K562 (cell line): ENCODE results near the gene ENDOU. TPM values are rescaled to one million over a fixed set of nuclear protein-coding genes. Genes with fewer than 3 reads are reported as not detected.

Source experiments
- ATAC-seq: fragments of 200-7000 bp; cut with Tn5 transposase; 3 replicates; pipeline ENCODE4 v1.9.1; 2020; ENCODE audit warnings: moderate library complexity
- BruUV-seq: library from RNA; stranded (reverse); fragments of 400-500 nt; replicated peaks from 2 replicates; lab custom pipeline; 2021; lab: Mats Ljungman, UMichigan
- CTCF ChIA-PET: fragments of 300-600 bp; formaldehyde crosslinking; extraction: SDS; loops from one replicate; lab custom pipeline; 2021; ENCODE audit warnings: low intra/inter-chr PET ratio; lab: Yijun Ruan, JAX
- POLR2A ChIA-PET: fragments of 300-600, 350-650 bp; sonication (Branson Sonifier 250); formaldehyde crosslinking; extraction: SDS; loops from one replicate; lab custom pipeline; 2021; ENCODE audit warnings: antibody characterized with exemption, inconsistent platforms; lab: Yijun Ruan, JAX
- DNase-seq, 4 experiments: peaks; one replicate each; pipeline versions ENCODE4 v3.0.0 to v3.0.0-alpha.2; 2011 to 2018; ENCODE audit warnings: low spot score in 3 of 4, mixed read lengths in 3 of 4; ENCODE audit errors: extremely low read depth in 1 of 4
- FAIRE-seq: peaks from 2 replicates; lab custom pipeline; 2011; peaks lifted over from hg19 to GRCh38; lab: Jason Lieb, UNC
- H2AFZ ChIP-seq: 2 replicates; pipeline ENCODE4 v1.6.0; 2011; ENCODE audit warnings: low read depth, low read length, control low read depth, inconsistent platforms
- H3K27ac ChIP-seq: fragments of 200-600 bp; 3 replicates; pipeline ENCODE4 v1.8.0; 2011; ENCODE audit warnings: low read depth, mild to moderate bottlenecking, control low read depth, inconsistent platforms, low read length, moderate library complexity, mixed read lengths; ENCODE audit errors: extremely low read depth
- H3K27me3 ChIP-seq, 2 experiments: fragments of 300-600 bp in 1 of 2; 2 replicates in 1 of 2; 3 replicates in 1 of 2; pipeline versions ENCODE4 v1.6.0 to v1.8.0; 2011; ENCODE audit warnings: inconsistent platforms in 2 of 2, low read length in 2 of 2, mild to moderate bottlenecking in 1 of 2, mixed read lengths in 1 of 2, moderate library complexity in 1 of 2; ENCODE audit not compliant: control insufficient read depth in 2 of 2, insufficient read depth in 2 of 2
- H3K36me3 ChIP-seq: fragments of 300-600 bp; 3 replicates; pipeline ENCODE4 v1.8.0; 2011; ENCODE audit warnings: mild to moderate bottlenecking, low read length, inconsistent platforms; ENCODE audit not compliant: control insufficient read depth, insufficient read depth
- H3K4me1 ChIP-seq, 2 experiments: fragments of 200-600 bp in 1 of 2; replicated peaks in 1 of 2; 2 replicates in 1 of 2; 3 replicates in 1 of 2; pipeline versions ENCODE4 v1.5.1 to v1.8.0; 2011; ENCODE audit warnings: inconsistent platforms in 2 of 2, low read length in 2 of 2, mild to moderate bottlenecking in 1 of 2, mixed read lengths in 1 of 2, moderate library complexity in 1 of 2; ENCODE audit not compliant: control insufficient read depth in 2 of 2, insufficient read depth in 2 of 2
- H3K4me2 ChIP-seq: 2 replicates; pipeline ENCODE4 v1.6.1; 2011; ENCODE audit warnings: low read length, control low read depth, inconsistent platforms, mixed read lengths; ENCODE audit not compliant: insufficient read depth
- H3K4me3 ChIP-seq: fragments of 200-600 bp; sonication (generic), shearing (Covaris generic); 2 replicates; pipeline ENCODE4 v1.5.1; 2016; ENCODE audit warnings: control low read depth, inconsistent platforms
- H3K79me2 ChIP-seq: fragments of 200-600 bp; 3 replicates; pipeline ENCODE4 v1.8.0; 2011; ENCODE audit warnings: low read length, inconsistent platforms; ENCODE audit not compliant: control insufficient read depth, insufficient read depth
- H3K9ac ChIP-seq, 2 experiments: 2 replicates each; pipeline versions ENCODE4 v1.6.0 to v1.6.1; 2011; ENCODE audit warnings: low read depth in 2 of 2, low read length in 2 of 2, control low read depth in 1 of 2, inconsistent platforms in 1 of 2, mild to moderate bottlenecking in 1 of 2, mixed read lengths in 1 of 2; ENCODE audit not compliant: insufficient read depth in 1 of 2
- H3K9me1 ChIP-seq: one replicate; pipeline ENCODE4 v1.6.0; 2011; ENCODE audit warnings: inconsistent platforms, mild to moderate bottlenecking, low read length, moderate library complexity; ENCODE audit not compliant: control insufficient read depth, insufficient read depth
- H3K9me3 ChIP-seq: replicated peaks from 2 replicates; pipeline ENCODE4 v1.5.1; 2011; ENCODE audit warnings: low read depth, low read length, inconsistent platforms; ENCODE audit not compliant: control insufficient read depth, insufficient read depth
- H4K20me1 ChIP-seq: replicated peaks from 2 replicates; pipeline ENCODE4 v1.6.1; 2011; ENCODE audit warnings: low read length, inconsistent platforms, mixed read lengths; ENCODE audit not compliant: control insufficient read depth, insufficient read depth
- ARID2 ChIP-seq: fragments of 450-650 bp; IDR thresholded peaks from 2 replicates; pipeline ENCODE4 v1.6.1; 2017; ENCODE audit warnings: antibody characterized with exemption, mild to moderate bottlenecking
- CCNT2 ChIP-seq: IDR thresholded peaks from 2 replicates; pipeline ENCODE4 v1.6.1; 2011; ENCODE audit warnings: borderline replicate concordance, low read depth, mild to moderate bottlenecking, moderate library complexity, mixed read lengths, low read length; ENCODE audit not compliant: insufficient read length; ENCODE audit errors: extremely low read depth
- CXXC5 ChIP-seq: fragments of 250-450 bp; sonication (Bioruptor Pico); IDR thresholded peaks from 2 replicates; pipeline ENCODE4 v1.8.0; 2022; ENCODE audit warnings: inconsistent platforms, mild to moderate bottlenecking, moderate library complexity
- NFE2L1 ChIP-seq: fragments of 450-650 bp; IDR thresholded peaks from 2 replicates; pipeline ENCODE4 v1.6.1; 2016; ENCODE audit warnings: missing genetic modification characterization, low read depth, mild to moderate bottlenecking, missing compliant biosample characterization, moderate library complexity, borderline replicate concordance
- PHTF2 ChIP-seq: fragments of 250-450 bp; sonication (Bioruptor Pico); IDR thresholded peaks from 2 replicates; pipeline ENCODE4 v1.5.0; 2021; ENCODE audit warnings: mild to moderate bottlenecking
- RFX1 ChIP-seq: fragments of 450-650 bp; IDR thresholded peaks from 2 replicates; pipeline ENCODE4 v1.6.1; 2016; ENCODE audit warnings: mild to moderate bottlenecking, moderate library complexity
- ZNF280B ChIP-seq: fragments of 250-450 bp; sonication (Bioruptor Pico); IDR thresholded peaks from 2 replicates; pipeline ENCODE4 v1.5.1; 2021; ENCODE audit warnings: mild to moderate bottlenecking
- ZNF79 ChIP-seq: fragments of 250-450 bp; sonication (Bioruptor Pico); IDR thresholded peaks from 2 replicates; pipeline ENCODE4 v1.4.0; 2020; ENCODE audit warnings: low read depth, mild to moderate bottlenecking, moderate library complexity
- WGBS: fragments of 100-300 bp; shearing (Covaris generic); methylation state at CpG from one replicate; pipeline ENCODE4 v1.1.6; 2016; ENCODE audit warnings: low coverage, mixed read lengths; ENCODE audit not compliant: insufficient coverage; ENCODE audit errors: missing lambda C conversion rate; 5-methylcytosine and 5-hydroxymethylcytosine counted together
- in situ Hi-C: fragments of 300-500 bp; cut with MboI; formaldehyde crosslinking; loops from 4 replicates; pipeline ENCODE4 v1.15.0; 2018; ENCODE audit warnings: inconsistent platforms, mixed read lengths
- intact Hi-C: fragments of 100-400 bp; cut with micrococcal nuclease; formaldehyde crosslinking; loops from 2 replicates; pipeline ENCODE4 v1.14.2; 2022
- polyA plus RNA-seq, 8 experiments: library from polyadenylated mRNA; depleted of rRNA in 4 of 8; stranded (reverse) in 5 of 8; unstranded in 3 of 8; fragments of >200 nt; fragmentation: Nextera tagmentation in 2 of 8; fragmentation: Illumina TruSeq in 1 of 8; extraction: Ambion mirVana in 2 of 8; extraction: Trizol in 1 of 8; gene quantifications; 2 replicates each; pipeline versions ENCODE4 v1.2.1 to v1.2.3, GENCODE V29; 2011 to 2014; ENCODE audit warnings: inconsistent platforms in 1 of 8, missing spikeins in 1 of 8
- total RNA-seq, 7 experiments: library from RNA; depleted of rRNA in 6 of 7; stranded (reverse); fragments of >200 nt in 6 of 7; fragmentation: Illumina TruSeq in 2 of 7; extraction: Trizol in 2 of 7; gene quantifications; 2 replicates each; pipeline versions ENCODE4 v1.2.1 to v1.2.3, GENCODE V29; 2011 to 2021; ENCODE audit warnings: low replicate concordance in 1 of 7
- TF ChIP-seq, protein P1 (sequence below): fragments of 450-650 bp; formaldehyde crosslinking; IDR thresholded peaks from 2 replicates; pipeline ENCODE4 v1.4.0; 2022; ENCODE audit warnings: mild to moderate bottlenecking, moderate library complexity

ENDOU gene
- total and polyA plus RNA-seq, 9 of the 15 experiments (the other 6 are each of a cell fraction or from before 2014, with no cell fraction given): 0.03 TPM; not detected in 8

GRCh38 chr12:47732504-47732903 is 7.2 kb upstream of the ENDOU start (continued):
- TF ChIP-seq ZNF280B: no peak
- TF ChIP-seq NFE2L1 (tag): no peak
- TF ChIP-seq ZNF79: no peak
- TF ChIP-seq ARID2: no peak
- TF ChIP-seq, all 486 proteins: peak for 0

- in situ Hi-C loops: no loop called here
- no peak for FAIRE-seq
Observed at GRCh38 chr12:47731723-47732122, 6.4 kb upstream of the ENDOU start.

More at GRCh38 chr12:47731723-47732122, 6.4 kb upstream of the ENDOU start:
- DNase-seq (no peak), ATAC-seq (no peak)
- Histone ChIP-seq H4K20me1 (peaks cover 2% of the 10 kb centered on the region; the same call in 1 of the 2 replicates), H3K4me1 (peaks cover 13 to 23% of the 10 kb centered on the region in 2 experiments), H3K36me3 (no peaks in the 10 kb centered on the region), H2AFZ (no peak overlapping the region), H3K9ac (no peak overlapping the region), H3K27me3 (no peaks in the 10 kb centered on the region), H3K9me1 (no peaks in the 10 kb centered on the region), H3K4me3 (no peak overlapping the region), H3K9me3 (no peaks in the 10 kb centered on the region), H3K4me2 (no peak overlapping the region), H3K27ac (no peak overlapping the region), H3K79me2 (no peaks in the 10 kb centered on the region)
- no peak for TF ChIP-seq RFX1
- TF ChIP-seq, protein P1, sequence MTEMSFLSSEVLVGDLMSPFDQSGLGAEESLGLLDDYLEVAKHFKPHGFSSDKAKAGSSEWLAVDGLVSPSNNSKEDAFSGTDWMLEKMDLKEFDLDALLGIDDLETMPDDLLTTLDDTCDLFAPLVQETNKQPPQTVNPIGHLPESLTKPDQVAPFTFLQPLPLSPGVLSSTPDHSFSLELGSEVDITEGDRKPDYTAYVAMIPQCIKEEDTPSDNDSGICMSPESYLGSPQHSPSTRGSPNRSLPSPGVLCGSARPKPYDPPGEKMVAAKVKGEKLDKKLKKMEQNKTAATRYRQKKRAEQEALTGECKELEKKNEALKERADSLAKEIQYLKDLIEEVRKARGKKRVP (CRISPR knock-in tag): no peak
- no peak for TF ChIP-seq PHTF2 (CRISPR knock-in tag)
- TF ChIP-seq CCNT2: no peak
- no peak for TF ChIP-seq CXXC5 (CRISPR knock-in tag)
- ChIA-PET CTCF (no interaction called here), POLR2A (interaction anchor here (0.7 to 3.0 kb wide), 6 partner anchors 9 to 102 kb away, joined by 3 to 8 read pairs (median 4); partner anchors contain the start of genes RAPGEF3 and RPAP3)
- no TSS peak for BruUV-seq
- 32% methylated on average over 5 of the region's 5 CpGs for WGBS
- intact Hi-C loops: no loop called here
